Ovary (tissue), 9 donors: ENCODE data around the gene C4BPA. TPM values are rescaled to one million over a fixed set of nuclear protein-coding genes. Genes with fewer than 3 reads are reported as not detected.

Source experiments
- DNase-seq, 5 donors: peaks; one replicate each; pipeline ENCODE4 v3.0.0-alpha.2; 2019 to 2020
- H3K27ac ChIP-seq, 2 donors: fragments of 200-600 bp; one replicate each; pipeline versions ENCODE4 v1.5.1 to v1.8.0; 2019 to 2022
- H3K27me3 ChIP-seq: fragments of 200-600 bp; one replicate; pipeline ENCODE4 v1.8.0; 2022
- H3K36me3 ChIP-seq: fragments of 200-600 bp; sonication (generic); one replicate; pipeline ENCODE4 v1.5.1; 2019
- H3K4me1 ChIP-seq: one replicate; pipeline ENCODE4 v1.8.1; 2013; ENCODE audit warnings: mild to moderate bottlenecking, moderate library complexity; ENCODE audit not compliant: insufficient read depth
- H3K4me3 ChIP-seq: fragments of 200-600 bp; sonication (generic); one replicate; pipeline ENCODE4 v1.5.1; 2017
- H3K9me3 ChIP-seq, 2 donors: fragments of 200-600 bp in 1 of 2; sonication (generic) in 1 of 2; one replicate each; pipeline versions ENCODE4 v1.5.1 to v1.8.1; 2013 to 2019; ENCODE audit warnings: mild to moderate bottlenecking in 1 of 2, moderate library complexity in 1 of 2
- EP300 ChIP-seq: sonication (generic); formaldehyde crosslinking; IDR thresholded peaks from one replicate; pipeline ENCODE4 v1.6.1; 2017; ENCODE audit warnings: antibody characterized with exemption
- POLR2A ChIP-seq: fragments of 450-650 bp; IDR thresholded peaks from one replicate; pipeline ENCODE4 v1.6.1; 2017; ENCODE audit warnings: antibody characterized with exemption, mild to moderate bottlenecking, moderate library complexity
- WGBS, 3 donors: extraction: QIAGEN DNeasy Blood & Tissue Kit in 1 of 3; methylation state at CpG; one replicate each; pipeline versions ENCODE4 v1.1.5 to v1.1.7; 2013 to 2017; 5-methylcytosine and 5-hydroxymethylcytosine counted together
- intact Hi-C, 4 donors: fragments of 100-400 bp; cut with DNase I; formaldehyde crosslinking; loops; one replicate each; pipeline versions ENCODE4 v1.11.0 to v1.15.1; 2022 to 2023
- polyA plus RNA-seq, 2 donors: library from polyadenylated mRNA; stranded (reverse); fragments of 200-250 nt in 1 of 2; fragments of 350-450 nt in 1 of 2; fragmentation: Illumina TruSeq in 1 of 2; extraction: RNeasy Lipid Tissue Mini Kit (QIAGEN cat#74804) in 1 of 2; gene quantifications; one replicate each; pipeline ENCODE4 v1.2.3, GENCODE V29; 2013 to 2014
- total RNA-seq, 7 donors: library from RNA; depleted of rRNA in 2 of 7; stranded (reverse); fragments of >200 nt in 2 of 7; fragmentation: NEBNext Ultra II Directional in 3 of 7; extraction: Animal tissue kit (Norgen Biotek cat#: 25700) in 3 of 7; gene quantifications; one replicate each; pipeline versions ENCODE4 v1.1.0 to v1.2.4, GENCODE V29; 2016 to 2023
- TF ChIP-seq, protein P1 (sequence below), 3 donors: fragments of 450-650 bp in 2 of 3; fragments of 200-600 bp in 1 of 3; IDR thresholded peaks; one replicate each; pipeline versions ENCODE4 v1.5.1 to v1.8.0; 2016 to 2022; ENCODE audit warnings: antibody characterized with exemption in 3 of 3, mild to moderate bottlenecking in 1 of 3
- donor health status: DM: no; HTN: no; CAD: no; lungs with moderate emphysema.
- donor health status: DM: no; HTN: no; CAD: no.
- donor health status: Bipolar disorder and iron deficiency.
- donor health status: DM: yes; HTN: yes; CAD: no.
- donor health status: DM: no; HTN: no; CAD: no.
- donor health status: DM: yes; HTN: yes; CAD: no.

The C4BPA gene
- total and polyA plus RNA-seq, 9 donors = 0.23 to 3.5 (median 1.1) TPM

DNA sequence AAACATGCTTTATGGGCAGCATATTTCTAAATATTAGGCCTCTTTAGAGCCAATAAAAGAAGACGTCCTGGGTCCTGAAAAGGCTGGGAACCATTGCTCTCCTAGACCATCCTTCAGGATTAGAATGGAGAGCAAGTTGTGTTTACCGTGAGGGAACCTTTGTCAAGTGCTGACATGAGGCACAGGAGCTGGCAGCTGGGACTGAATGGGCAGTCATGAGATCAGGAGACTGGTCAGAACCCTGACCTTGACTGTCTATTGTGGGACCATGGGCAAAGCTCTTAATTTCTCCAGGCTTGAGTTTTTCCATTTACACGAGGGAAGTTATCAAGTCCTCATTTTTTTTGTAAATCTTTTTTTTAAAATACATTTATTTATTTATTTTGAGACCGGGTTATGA is 45.8 kb upstream of the C4BPA start:
- intact Hi-C loops = loop anchor here in 1 of 4 donors (10.0 kb wide), 1 partner anchor 347 kb away; no protein-coding TSS in a partner anchor
- Histone ChIP-seq H3K4me3 (no peak overlapping the region), H3K27ac (no peak overlapping the region), H3K4me1 (no peaks in the 10 kb centered on the region), H3K9me3 (no peaks in the 10 kb centered on the region), H3K36me3 (no peaks in the 10 kb centered on the region), H3K27me3 (no peaks in the 10 kb centered on the region)
- WGBS, 3 donors = 77 to 88% (median 79%) methylated on average over 4 of the region's 4 CpGs
- TF ChIP-seq POLR2A (no peak), EP300 (no peak)
- TF ChIP-seq, protein P1, sequence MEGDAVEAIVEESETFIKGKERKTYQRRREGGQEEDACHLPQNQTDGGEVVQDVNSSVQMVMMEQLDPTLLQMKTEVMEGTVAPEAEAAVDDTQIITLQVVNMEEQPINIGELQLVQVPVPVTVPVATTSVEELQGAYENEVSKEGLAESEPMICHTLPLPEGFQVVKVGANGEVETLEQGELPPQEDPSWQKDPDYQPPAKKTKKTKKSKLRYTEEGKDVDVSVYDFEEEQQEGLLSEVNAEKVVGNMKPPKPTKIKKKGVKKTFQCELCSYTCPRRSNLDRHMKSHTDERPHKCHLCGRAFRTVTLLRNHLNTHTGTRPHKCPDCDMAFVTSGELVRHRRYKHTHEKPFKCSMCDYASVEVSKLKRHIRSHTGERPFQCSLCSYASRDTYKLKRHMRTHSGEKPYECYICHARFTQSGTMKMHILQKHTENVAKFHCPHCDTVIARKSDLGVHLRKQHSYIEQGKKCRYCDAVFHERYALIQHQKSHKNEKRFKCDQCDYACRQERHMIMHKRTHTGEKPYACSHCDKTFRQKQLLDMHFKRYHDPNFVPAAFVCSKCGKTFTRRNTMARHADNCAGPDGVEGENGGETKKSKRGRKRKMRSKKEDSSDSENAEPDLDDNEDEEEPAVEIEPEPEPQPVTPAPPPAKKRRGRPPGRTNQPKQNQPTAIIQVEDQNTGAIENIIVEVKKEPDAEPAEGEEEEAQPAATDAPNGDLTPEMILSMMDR (IDR thresholded peaks at IDR 0.05) = no peak
- no peak for DNase-seq

DNA sequence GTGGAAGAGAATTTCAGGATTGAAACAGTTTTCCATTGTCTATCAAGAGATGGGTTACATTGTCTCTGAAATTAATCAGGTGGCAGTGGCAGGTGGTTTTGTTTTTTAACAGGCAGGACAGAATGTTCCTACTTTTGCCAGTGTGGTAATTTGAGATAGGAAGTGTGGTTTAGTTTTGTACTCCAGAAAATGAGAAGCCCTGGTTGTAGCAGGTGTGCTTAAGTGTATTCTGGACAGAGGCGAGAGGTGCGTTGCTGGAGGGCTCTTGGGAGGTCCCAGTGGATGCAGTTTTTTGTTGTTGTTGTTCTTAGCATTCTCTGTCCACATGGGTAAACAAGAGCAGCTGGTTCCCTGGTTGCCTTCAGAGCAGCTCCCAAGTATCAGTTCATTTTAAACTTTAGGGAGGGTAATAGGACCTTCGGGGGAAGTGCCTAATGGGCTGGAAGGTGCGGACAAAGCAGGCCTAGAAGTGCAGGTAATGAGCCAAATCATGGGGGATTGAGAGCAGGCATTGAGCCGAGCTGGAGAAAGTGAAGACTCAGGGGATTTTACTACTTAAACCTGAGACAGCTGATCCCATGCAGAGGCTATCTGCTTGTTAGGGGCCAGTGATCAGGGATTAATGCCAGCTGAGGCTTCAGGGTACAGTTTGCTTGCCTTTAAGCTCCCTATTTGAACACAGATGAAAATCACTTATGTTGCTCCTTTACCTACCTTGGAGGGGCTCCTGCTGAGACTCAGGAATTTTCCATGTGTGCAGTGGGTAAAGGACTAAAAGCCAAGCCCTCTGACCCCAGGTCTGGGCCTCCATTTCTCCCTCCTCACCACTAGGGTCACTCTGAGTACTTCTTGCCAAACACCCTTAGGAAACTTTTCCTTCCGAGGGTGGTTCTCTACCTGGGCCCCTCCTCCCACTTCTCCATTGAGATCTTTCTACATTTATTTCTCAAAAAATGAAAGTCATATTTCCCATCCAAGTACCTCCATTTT is 44.9 kb upstream of the C4BPA start:
- WGBS, 3 donors = 76 to 83% (median 81%) methylated on average over 6 of the region's 6 CpGs
- DNase-seq = no peak
- intact Hi-C loops = loop anchor here in 1 of 4 donors (10.0 kb wide), 1 partner anchor 346 kb away; no protein-coding TSS in a partner anchor
- no peaks in the 10 kb centered on the region for H3K4me1 ChIP-seq
- no peak overlapping the region for H3K4me3 ChIP-seq
- H3K36me3 ChIP-seq = no peaks in the 10 kb centered on the region
- H3K9me3 ChIP-seq = no peaks in the 10 kb centered on the region
- H3K27ac ChIP-seq = no peak overlapping the region
- no peaks in the 10 kb centered on the region for H3K27me3 ChIP-seq
- TF ChIP-seq POLR2A = no peak
- TF ChIP-seq, protein P1 (IDR thresholded peaks at IDR 0.05) = no peak
- TF ChIP-seq EP300 = no peak

DNA sequence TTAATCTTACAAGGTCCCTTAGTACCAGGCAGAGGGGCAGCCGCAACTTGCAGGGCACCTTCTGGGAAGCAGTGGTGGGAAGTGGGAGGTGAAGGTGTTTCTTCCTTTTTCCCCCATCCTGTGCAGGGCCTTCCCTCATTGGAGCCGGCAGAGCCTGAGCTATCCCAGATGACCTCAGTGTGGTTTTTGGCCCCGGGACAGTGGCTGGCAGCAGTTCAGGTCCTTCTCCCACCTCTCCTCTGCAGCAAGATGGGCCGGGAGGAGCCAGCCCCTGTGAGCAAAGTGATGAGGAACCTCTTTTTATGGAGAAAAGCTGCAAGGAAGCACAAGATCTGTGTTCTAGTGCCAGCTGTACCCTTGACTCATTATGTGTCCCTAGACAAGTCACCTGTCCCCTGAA is 44.2 kb upstream of the C4BPA start:
- no peak for TF ChIP-seq EP300
- Histone ChIP-seq H3K4me1 (no peaks in the 10 kb centered on the region), H3K27ac (no peak overlapping the region), H3K36me3 (no peaks in the 10 kb centered on the region), H3K4me3 (no peak overlapping the region), H3K9me3 (no peaks in the 10 kb centered on the region), H3K27me3 (no peaks in the 10 kb centered on the region)
- intact Hi-C loops = loop anchor here in 1 of 4 donors (10.0 kb wide), 1 partner anchor 345 kb away; no protein-coding TSS in a partner anchor
- no peak for DNase-seq
- 42 to 54% (median 46%) methylated on average over 4 of the region's 4 CpGs for WGBS, 3 donors

DNA sequence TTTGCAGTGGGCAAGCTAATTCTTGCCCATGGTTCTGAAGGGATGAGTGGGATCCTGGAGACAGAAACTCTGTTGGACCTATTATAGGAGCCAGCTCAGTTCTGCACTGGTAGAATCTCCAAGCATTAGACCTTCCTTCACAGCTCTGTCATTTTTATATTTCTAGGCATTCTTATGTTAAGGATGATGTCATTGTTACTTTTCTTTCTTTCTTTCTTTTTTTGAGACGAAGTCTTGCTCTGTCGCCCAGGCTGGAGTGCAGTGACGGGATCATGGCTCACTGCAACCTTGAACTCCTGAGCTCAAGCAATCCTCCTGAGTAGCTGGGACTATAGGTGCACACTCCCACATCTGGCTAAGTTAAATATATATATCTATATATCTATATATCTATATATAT is 43.4 kb upstream of the C4BPA start:
- intact Hi-C loops = no loop called here
- DNase-seq = no peak
- Histone ChIP-seq H3K36me3 (no peaks in the 10 kb centered on the region), H3K27ac (no peak overlapping the region), H3K27me3 (no peaks in the 10 kb centered on the region), H3K4me3 (no peak overlapping the region), H3K9me3 (no peaks in the 10 kb centered on the region), H3K4me1 (no peaks in the 10 kb centered on the region)
- no peak for TF ChIP-seq POLR2A
- TF ChIP-seq, protein P1 (IDR thresholded peaks at IDR 0.05) = no peak
- TF ChIP-seq EP300 = no peak
- 59 to 91% (median 74%) methylated on average over 3 of the region's 3 CpGs for WGBS, 3 donors

DNA sequence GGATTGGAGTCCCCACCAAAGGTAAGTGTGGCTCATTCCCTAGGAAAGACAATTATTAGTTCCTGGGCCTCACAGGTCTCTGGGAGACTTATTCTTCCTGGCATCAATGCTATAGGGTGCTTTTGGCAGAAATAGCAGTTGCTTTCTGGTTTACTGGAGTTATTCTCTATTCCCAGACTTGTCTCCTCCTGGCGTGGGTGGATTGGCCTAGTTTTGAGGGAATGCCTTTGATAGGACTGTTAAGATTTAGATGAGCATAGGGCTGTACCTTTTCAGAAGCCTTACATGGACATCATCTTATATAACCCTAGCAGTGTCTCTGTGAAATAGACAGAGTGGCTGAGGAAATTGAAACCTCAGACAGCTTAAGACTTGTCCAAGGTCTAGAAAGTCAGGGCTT is 42.0 kb upstream of the C4BPA start:
- Histone ChIP-seq H3K9me3 (no peaks in the 10 kb centered on the region), H3K27ac (no peak overlapping the region), H3K4me1 (no peaks in the 10 kb centered on the region), H3K36me3 (no peaks in the 10 kb centered on the region), H3K4me3 (no peak overlapping the region), H3K27me3 (no peaks in the 10 kb centered on the region)
- DNase-seq = no peak
- TF ChIP-seq POLR2A (no peak), EP300 (no peak)
- TF ChIP-seq, protein P1 (IDR thresholded peaks at IDR 0.05) = no peak
- WGBS, 3 donors = 91 to 100% (median 94%) methylated on average over 1 of the region's 1 CpG
- intact Hi-C loops = no loop called here
